Naive B cell (primary cell): Measurements from ENCODE around the gene CCDC74A. TPM values are rescaled to one million over a fixed set of nuclear protein-coding genes. Genes with fewer than 3 reads are reported as not detected.
"Not testable (repeated sequence)": the region's sequence is repeated elsewhere in the genome, so short reads cannot be mapped to it uniquely, and the experiment has no call there.

ENCODE experiments used
- ATAC-seq, 2 donors: fragments of 150-1000 bp; cut with Tn5 transposase; 2 replicates each; pipeline ENCODE4 v1.10.0; 2021; ENCODE audit warnings: low read depth in 2 of 2, mild to moderate bottlenecking in 2 of 2, moderate library complexity in 2 of 2
- DNase-seq: peaks from one replicate; pipeline ENCODE4 v3.0.0; 2022
- H3K27ac Mint-ChIP-seq, 6 donors: one replicate each; pipeline ENCODE4 v1.8.0; 2020 to 2022; ENCODE audit warnings: mild to moderate bottlenecking in 6 of 6, mixed read lengths in 6 of 6, moderate library complexity in 5 of 6, inconsistent platforms in 2 of 6
- H3K27me3 Mint-ChIP-seq, 3 donors: one replicate each; pipeline ENCODE4 v1.8.0; 2021 to 2022; ENCODE audit warnings: mixed read lengths in 3 of 3, mild to moderate bottlenecking in 1 of 3
- H3K36me3 Mint-ChIP-seq, 2 donors: one replicate each; pipeline ENCODE4 v1.8.0; 2020 to 2022; ENCODE audit warnings: mixed read lengths in 2 of 2, inconsistent platforms in 1 of 2, mild to moderate bottlenecking in 1 of 2
- H3K4me1 Mint-ChIP-seq, 3 donors: one replicate each; pipeline ENCODE4 v1.8.0; 2020 to 2022; ENCODE audit warnings: mixed read lengths in 3 of 3, inconsistent platforms in 1 of 3, mild to moderate bottlenecking in 1 of 3, moderate library complexity in 1 of 3
- H3K4me3 Mint-ChIP-seq, 8 donors: one replicate each; pipeline ENCODE4 v1.8.0; 2020 to 2022; ENCODE audit warnings: mild to moderate bottlenecking in 8 of 8, mixed read lengths in 8 of 8, moderate library complexity in 8 of 8, inconsistent platforms in 2 of 8
- H3K9me3 Mint-ChIP-seq, 7 donors: one replicate each; pipeline ENCODE4 v1.8.0; 2020 to 2022; ENCODE audit warnings: mixed read lengths in 7 of 7, mild to moderate bottlenecking in 5 of 7, inconsistent platforms in 2 of 7, moderate library complexity in 1 of 7
- polyA plus RNA-seq, 6 donors: library from polyadenylated mRNA; unstranded; fragments of 300-500 nt; fragmentation: Illumina TruSeq; gene quantifications; one replicate each; pipeline ENCODE4 v1.2.3, GENCODE V29; 2021; ENCODE audit warnings: low read depth in 6 of 6

Gene CCDC74A
- polyA plus RNA-seq = under 1 TPM in 2 of 6 donors, not detected in 4; 0.27 TPM

DNA sequence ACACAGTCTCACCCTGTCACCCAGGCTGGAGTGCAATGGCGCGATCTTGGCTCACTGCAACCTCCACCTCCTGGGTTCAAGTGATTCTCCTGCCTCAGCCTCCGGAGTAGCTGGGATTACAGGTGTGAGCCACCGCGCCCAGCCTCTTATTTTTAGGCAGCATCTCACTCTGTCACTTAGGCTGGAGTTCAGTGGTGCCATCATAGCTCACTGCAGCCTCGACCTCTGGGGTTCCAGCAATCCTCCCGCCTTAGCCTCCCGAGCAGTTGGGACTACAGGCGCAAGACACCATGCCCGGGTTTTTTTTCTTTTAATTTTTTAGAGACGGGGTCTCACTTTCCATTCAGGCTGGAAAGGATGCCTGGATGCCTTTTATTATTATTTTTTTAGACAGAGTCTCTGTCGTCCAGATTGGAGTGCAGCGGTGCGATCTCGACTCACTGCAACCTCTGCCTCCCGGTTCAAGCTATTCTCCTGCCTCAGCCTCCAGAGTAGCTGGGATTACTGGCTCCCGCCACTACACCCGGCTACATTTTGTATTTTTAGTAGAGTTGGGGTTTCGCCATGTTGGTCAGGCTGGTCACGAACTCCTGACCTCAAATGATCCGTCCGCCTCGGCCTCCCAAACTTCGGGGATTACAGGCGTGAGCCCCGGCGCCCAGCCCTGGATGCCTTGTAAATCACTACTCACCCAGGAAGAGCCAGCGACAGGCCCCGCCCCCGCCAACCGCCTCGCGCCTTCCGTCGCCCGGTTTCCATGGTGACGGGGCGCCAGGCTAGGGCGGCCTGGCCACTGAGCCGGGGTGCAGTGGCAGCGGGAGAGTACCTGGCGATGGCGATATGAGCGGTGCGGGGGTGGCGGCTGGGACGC is at the start of gene CCDC74A:
CCDC74A (plus strand) TSS at position 758 of the 871 bp plus-strand sequence; CDS start at position 841, 83 bp downstream.
- H3K4me3 Mint-ChIP-seq = peak within 1 kb of the TSS; percentile 82 to 95 (median 92)
- not testable (repeated sequence) for H3K9me3 Mint-ChIP-seq, H3K36me3 Mint-ChIP-seq, H3K27me3 Mint-ChIP-seq
- peak within 1 kb of the TSS in 5 of 6 donors; percentile 70 to 93 (median 86) for H3K27ac Mint-ChIP-seq
- H3K4me1 Mint-ChIP-seq = peaks cover 3 to 15% (median 5%) of the 10 kb centered on the region in 3 donors
- ATAC-seq = peak; percentile 93 to 94
- DNase-seq = peak; percentile 78

DNA sequence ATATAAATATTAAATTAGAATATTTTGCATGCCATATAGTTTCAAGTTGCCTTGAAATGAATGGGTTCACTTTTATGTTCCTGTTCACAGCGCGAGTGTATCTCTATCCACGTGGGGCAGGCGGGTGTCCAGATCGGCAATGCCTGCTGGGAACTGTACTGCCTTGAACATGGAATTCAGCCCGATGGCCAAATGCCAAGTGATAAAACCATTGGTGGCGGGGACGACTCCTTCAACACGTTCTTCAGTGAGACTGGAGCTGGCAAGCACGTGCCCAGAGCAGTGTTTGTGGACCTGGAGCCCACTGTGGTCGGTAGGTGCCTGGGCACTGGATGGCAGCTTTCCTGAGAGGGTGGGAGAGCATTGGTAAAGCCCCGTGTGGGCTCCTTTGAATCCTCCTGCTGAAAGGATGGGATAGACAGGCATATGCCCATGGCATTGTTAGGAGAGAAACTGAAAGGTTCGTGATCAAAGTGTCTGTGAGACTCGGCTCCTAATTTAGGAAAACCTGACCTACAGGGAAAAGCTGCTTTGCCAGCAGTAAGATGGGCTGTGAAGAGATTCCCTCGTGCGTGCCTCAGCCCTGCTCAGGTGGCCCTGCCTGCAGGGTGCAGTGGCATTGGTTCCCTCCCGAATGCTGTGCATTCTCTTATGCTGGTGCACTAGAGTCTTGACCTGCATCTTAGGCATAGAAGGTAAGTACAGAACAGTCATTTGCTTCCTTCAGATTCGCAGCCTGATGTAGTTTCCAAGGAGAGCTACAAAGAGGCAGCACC is 49.4 kb upstream of the CCDC74A start:
- not testable (repeated sequence) for H3K9me3 Mint-ChIP-seq, H3K27ac Mint-ChIP-seq, H3K36me3 Mint-ChIP-seq, DNase-seq, H3K4me1 Mint-ChIP-seq, ATAC-seq, H3K4me3 Mint-ChIP-seq, H3K27me3 Mint-ChIP-seq

DNA sequence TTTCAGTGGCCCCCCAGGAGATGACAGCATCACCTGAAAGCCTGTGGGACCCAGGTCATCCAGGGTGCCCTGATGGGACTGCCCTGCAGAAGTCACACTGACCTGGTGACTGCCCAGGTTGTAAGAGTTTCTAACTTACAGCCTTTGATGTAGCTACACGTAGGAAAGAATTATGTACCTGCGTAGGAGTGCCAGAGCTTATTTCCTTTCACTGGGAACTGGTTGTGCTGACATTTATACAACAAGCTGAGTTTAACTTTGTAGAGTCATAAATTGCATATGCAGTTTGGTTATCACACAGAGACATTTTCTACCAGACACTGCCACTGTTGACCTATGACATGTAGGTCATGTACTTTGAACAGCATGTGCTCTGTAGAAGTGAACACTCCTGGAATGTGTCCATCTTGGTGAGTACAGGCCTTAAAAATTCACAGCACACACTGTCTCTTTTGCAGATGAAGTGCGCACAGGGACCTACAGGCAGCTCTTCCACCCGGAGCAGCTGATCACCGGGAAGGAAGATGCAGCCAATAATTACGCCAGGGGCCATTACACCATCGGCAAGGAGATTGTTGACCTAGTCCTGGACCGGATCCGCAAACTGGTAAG is 48.7 kb upstream of the CCDC74A start:
- H3K4me3 Mint-ChIP-seq, DNase-seq, H3K4me1 Mint-ChIP-seq, H3K27ac Mint-ChIP-seq, H3K27me3 Mint-ChIP-seq, H3K9me3 Mint-ChIP-seq, ATAC-seq, H3K36me3 Mint-ChIP-seq: not testable (repeated sequence)

GRCh38 chr2:131480351-131480750 is 47.3 kb upstream of the CCDC74A start:
- not testable (repeated sequence) for H3K36me3 Mint-ChIP-seq, H3K4me1 Mint-ChIP-seq, H3K27me3 Mint-ChIP-seq, H3K9me3 Mint-ChIP-seq, DNase-seq, ATAC-seq, H3K27ac Mint-ChIP-seq, H3K4me3 Mint-ChIP-seq

- ATAC-seq, H3K27ac Mint-ChIP-seq, DNase-seq, H3K27me3 Mint-ChIP-seq, H3K4me1 Mint-ChIP-seq, H3K36me3 Mint-ChIP-seq, H3K9me3 Mint-ChIP-seq: not testable (repeated sequence)
- peak overlapping the region in 1 of 8 donors; percentile 30 for H3K4me3 Mint-ChIP-seq
Measured at GRCh38 chr2:131482506-131483155, 45.1 kb upstream of the CCDC74A start.

- peaks cover 0 to 11% (median 4%) of the 10 kb centered on the region in 3 donors for H3K4me1 Mint-ChIP-seq
- not testable (repeated sequence) for H3K27me3 Mint-ChIP-seq, ATAC-seq, H3K27ac Mint-ChIP-seq, DNase-seq, H3K36me3 Mint-ChIP-seq, H3K9me3 Mint-ChIP-seq, H3K4me3 Mint-ChIP-seq
Measured at GRCh38 chr2:131483981-131484820, 43.5 kb upstream of the CCDC74A start.

GRCh38 chr2:131484906-131485460 is 42.7 kb upstream of the CCDC74A start:
- peaks cover 0 to 11% (median 4%) of the 10 kb centered on the region in 3 donors for H3K4me1 Mint-ChIP-seq
- not testable (repeated sequence) for H3K27ac Mint-ChIP-seq, H3K9me3 Mint-ChIP-seq, H3K27me3 Mint-ChIP-seq, ATAC-seq, DNase-seq, H3K36me3 Mint-ChIP-seq, H3K4me3 Mint-ChIP-seq

GRCh38 chr2:131486201-131486902 is 41.3 kb upstream of the CCDC74A start:
- not testable (repeated sequence) for H3K36me3 Mint-ChIP-seq, DNase-seq, H3K27me3 Mint-ChIP-seq, ATAC-seq, H3K9me3 Mint-ChIP-seq, H3K27ac Mint-ChIP-seq
- H3K4me3 Mint-ChIP-seq = peak overlapping the region in 1 of 8 donors; percentile 33
- H3K4me1 Mint-ChIP-seq = peaks cover 9 to 24% (median 16%) of the 10 kb centered on the region in 3 donors

DNA sequence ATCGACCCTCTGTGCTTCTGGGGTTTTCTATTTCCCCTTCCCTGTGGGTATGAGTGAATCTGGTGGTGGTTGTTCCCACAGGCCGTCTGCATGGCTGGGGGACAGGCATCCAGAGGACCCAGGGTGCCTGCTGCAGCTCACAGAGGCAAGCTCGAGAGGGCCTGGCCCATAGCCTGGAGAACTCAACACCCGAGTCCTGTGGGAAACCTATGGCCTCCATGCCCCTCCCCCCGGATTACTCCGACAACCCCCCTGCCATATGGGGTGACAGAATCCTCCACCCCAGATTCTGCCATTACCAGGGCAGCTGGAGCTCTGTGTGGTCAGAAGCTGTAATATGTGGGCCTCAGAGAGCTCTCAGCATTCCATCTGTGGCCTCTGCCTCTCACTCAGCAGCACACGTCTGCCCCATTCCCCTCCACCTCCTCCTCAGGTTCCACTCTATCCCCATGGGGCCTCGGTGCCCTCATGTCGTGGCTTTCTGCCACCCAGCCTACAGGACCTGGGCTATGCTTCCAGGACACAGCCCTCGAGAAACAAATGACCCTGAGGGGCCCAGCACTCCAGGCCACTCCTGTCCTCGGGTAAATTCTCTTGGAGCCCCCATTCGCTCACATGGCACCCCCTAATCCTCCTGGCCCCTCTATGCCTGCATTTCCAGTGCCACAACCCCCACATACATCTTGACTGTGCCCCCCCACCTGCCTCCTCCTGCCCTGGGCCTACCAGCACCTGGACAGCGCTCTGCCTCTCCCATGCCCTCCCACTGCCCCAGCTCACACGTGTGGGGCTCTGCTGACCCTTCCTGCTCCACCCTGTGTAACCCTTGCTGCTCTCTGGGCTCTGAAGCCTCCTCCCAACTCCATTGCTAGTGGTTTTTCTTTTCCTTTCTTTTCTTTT is 39.1 kb upstream of the CCDC74A start:
- DNase-seq = no peak
- ATAC-seq = no peak
- peak overlapping the region in 1 of 6 donors; percentile 38 for H3K27ac Mint-ChIP-seq
- peak overlapping the region in 1 of 8 donors; percentile 69 for H3K4me3 Mint-ChIP-seq
- H3K4me1 Mint-ChIP-seq = peaks cover 14 to 31% (median 21%) of the 10 kb centered on the region in 3 donors
- H3K27me3 Mint-ChIP-seq = no peaks in the 10 kb centered on the region
- no peaks in the 10 kb centered on the region for H3K9me3 Mint-ChIP-seq
- no peaks in the 10 kb centered on the region for H3K36me3 Mint-ChIP-seq

DNA sequence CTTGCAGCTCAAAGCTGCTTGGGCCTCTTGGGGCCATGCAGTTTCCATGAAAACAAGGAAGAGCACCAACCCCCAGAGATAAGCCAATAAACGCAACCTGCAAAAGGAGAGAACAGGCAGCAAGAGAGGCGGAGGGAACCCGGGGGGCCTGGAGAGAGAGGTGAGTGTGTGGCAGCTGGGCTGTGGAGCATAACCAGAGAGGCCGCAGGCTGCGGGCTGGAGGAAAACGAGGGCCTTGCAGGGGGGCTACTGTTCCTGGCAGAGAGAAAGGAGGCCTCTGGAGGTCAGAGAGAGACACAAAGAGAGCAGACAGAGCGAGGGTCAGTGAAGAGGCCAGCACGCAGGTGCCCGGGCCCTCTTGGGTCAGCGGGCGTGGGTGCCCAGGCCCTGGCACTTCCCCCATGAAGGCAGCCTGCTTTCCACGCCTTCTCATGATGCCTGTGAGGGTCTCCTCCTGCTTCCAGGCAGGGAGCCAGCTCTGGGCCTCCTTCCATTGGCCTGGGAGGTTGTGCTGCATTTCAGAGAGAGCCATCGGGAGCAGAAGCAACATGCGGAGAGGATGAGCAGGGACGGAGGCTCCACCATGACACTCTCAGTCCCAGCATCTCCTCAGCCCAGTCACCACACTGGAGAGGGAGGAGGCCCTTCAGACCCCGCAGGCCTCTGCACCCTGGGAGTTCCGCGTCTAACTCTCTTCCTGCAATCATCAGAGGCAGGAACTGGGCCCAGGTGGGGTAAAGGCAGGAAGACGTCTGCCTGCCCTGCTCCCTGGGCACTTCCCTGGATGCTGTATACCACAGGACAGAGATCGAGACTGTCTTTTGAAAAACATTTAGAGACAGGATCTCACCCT is 36.8 kb upstream of the CCDC74A start:
- not testable (repeated sequence) for H3K27me3 Mint-ChIP-seq, H3K36me3 Mint-ChIP-seq, ATAC-seq, DNase-seq, H3K9me3 Mint-ChIP-seq
- Mint-ChIP-seq H3K27ac (peak overlapping the region in 5 of 6 donors; percentile 20 to 89 (median 85)), H3K4me3 (peak overlapping the region; percentile 79 to 91 (median 84)), H3K4me1 (peaks cover 17 to 43% (median 34%) of the 10 kb centered on the region in 3 donors)
